ENCODE results near the gene EBPL.
"Not testable (repeated sequence)": the region's sequence is repeated elsewhere in the genome, so short reads cannot be mapped to it uniquely, and the experiment has no call there.

Gene EBPL

DNA sequence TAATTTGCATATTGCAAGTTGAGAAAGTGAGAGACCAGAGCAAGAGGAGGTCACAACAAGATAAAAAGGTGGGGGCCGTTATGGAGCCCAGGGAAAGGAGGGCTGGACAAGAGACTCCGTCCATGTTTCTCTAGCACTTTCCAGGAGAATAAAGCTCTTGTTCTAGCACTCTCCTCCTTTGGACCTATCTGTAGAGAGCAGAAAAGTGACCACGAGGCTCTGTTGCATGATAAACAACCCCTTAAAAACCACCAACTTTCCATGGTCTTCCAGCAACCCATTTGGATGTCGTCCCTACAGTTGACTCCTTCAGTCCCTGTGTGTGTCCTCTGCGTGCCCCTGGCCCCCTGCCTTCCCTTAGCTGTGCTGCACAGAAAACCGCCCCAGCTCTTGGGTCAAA, 67.1 kb downstream of the EBPL start:
- TF ChIP-seq, protein P1, sequence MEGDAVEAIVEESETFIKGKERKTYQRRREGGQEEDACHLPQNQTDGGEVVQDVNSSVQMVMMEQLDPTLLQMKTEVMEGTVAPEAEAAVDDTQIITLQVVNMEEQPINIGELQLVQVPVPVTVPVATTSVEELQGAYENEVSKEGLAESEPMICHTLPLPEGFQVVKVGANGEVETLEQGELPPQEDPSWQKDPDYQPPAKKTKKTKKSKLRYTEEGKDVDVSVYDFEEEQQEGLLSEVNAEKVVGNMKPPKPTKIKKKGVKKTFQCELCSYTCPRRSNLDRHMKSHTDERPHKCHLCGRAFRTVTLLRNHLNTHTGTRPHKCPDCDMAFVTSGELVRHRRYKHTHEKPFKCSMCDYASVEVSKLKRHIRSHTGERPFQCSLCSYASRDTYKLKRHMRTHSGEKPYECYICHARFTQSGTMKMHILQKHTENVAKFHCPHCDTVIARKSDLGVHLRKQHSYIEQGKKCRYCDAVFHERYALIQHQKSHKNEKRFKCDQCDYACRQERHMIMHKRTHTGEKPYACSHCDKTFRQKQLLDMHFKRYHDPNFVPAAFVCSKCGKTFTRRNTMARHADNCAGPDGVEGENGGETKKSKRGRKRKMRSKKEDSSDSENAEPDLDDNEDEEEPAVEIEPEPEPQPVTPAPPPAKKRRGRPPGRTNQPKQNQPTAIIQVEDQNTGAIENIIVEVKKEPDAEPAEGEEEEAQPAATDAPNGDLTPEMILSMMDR (IDR thresholded peaks at IDR 0.05; ENCODE audit: low read depth, low read length) = no peak
- Histone ChIP-seq H3K27me3 (ENCODE audit: insufficient read depth, low read depth, severe bottlenecking) (no peaks in the 10 kb centered on the region), H3K4me3 (ENCODE audit: low read depth, low read length) (no peak overlapping the region), H3K36me3 (no peaks in the 10 kb centered on the region), H3K27ac (no peak overlapping the region), H3K9me3 (ENCODE audit: severe bottlenecking) (no peaks in the 10 kb centered on the region)
- no peak for DNase-seq

DNA sequence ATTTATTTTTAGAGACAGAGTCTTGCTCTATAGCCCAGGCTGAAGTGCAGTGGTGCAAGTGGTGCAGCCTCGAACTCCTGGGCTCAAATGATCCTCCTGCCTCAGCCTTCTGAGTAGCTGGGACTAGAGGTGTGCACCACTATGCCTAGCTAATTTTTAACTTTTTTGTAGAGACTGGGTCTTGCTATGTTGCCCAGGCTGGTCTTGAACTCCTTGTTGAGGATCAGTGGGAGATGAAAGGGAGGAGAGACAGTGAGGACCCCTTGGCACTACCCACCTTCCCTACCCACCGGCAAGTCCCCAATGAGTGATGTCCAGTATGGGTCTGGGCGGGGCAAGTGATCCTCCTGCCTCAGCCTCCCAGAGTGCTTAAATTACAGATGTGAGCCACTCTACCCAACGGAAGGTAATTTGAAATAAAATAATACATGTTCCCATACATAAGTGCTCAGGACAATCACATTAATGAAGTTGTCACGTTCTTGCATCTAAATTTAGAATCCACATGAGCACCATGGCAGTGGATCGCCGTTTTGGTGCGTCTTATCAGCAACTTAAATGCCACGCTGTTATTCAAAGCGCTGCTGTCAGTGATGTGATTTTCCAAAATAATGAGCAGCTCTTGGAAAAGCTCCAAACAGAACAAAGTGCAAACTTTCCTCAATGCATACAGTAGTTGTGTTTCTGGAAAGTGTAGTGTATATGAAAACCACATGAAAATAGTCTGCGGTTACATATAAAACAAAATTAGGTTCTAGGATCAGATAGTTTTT, 68.9 kb downstream of the EBPL start:
- Histone ChIP-seq H3K9me3 (ENCODE audit: severe bottlenecking) (no peaks in the 10 kb centered on the region), H3K4me3 (ENCODE audit: low read depth, low read length) (no peak overlapping the region)

DNA sequence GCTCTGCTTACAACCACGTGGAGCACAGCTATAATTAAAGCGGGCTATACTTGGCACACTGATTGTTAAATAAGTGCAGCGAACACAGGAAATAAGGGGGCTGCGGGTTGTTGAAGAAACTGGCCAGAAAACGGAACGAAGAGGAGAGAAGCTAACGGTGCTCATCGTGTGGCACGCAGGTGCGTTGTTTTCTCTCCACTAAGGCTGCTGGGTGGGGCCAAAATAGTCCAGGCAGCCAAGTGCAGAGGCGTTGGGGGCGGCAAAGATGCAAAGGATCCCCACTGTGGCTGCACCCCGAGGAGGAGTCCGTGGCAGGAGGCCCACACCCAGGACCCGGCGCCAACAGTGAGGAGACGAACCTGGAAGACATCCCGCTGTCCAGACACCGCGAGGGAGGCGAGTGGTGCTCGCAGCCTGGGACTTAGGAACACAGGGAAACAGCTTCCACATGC, 71.1 kb downstream of the EBPL start:
- DNase-seq = no peak
- TF ChIP-seq, protein P1 (IDR thresholded peaks at IDR 0.05; ENCODE audit: low read depth, low read length) = no peak
- H3K27me3 ChIP-seq (ENCODE audit: insufficient read depth, low read depth, severe bottlenecking) = no peaks in the 10 kb centered on the region
- H3K36me3 ChIP-seq = no peaks in the 10 kb centered on the region
- no peak overlapping the region for H3K27ac ChIP-seq
- H3K4me3 ChIP-seq (ENCODE audit: low read depth, low read length) = no peak overlapping the region
- H3K9me3 ChIP-seq (ENCODE audit: severe bottlenecking) = no peaks in the 10 kb centered on the region

More for the DNA sequence above, 68.9 kb downstream of the EBPL start:
- H3K27me3 ChIP-seq (ENCODE audit: insufficient read depth, low read depth, severe bottlenecking) = no peaks in the 10 kb centered on the region
- TF ChIP-seq, protein P1 (IDR thresholded peaks at IDR 0.05; ENCODE audit: low read depth, low read length) = no peak
- no peak overlapping the region for H3K27ac ChIP-seq
- H3K36me3 ChIP-seq = no peaks in the 10 kb centered on the region
- DNase-seq = no peak

DNA sequence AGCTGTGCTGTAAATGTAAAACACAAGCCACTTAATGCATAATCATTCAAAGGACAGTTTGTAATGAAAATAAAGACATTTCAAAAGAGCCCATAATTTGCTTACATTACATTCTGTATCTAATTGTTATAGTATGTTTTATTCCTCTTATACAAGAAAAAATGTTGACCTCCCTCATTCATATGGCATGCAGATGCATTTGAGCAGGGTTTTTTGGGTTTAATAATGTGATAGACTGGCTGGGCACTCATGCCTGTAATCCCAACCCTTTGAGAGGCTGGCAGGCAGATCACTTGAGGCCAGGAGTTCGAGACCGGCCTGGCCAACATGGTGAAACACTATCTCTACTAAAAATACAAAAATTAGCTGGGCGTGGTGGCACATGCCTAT, 74.6 kb downstream of the EBPL start:
- TF ChIP-seq, protein P1 (IDR thresholded peaks at IDR 0.05; ENCODE audit: low read depth, low read length) = no peak
- Histone ChIP-seq H3K27ac (no peak overlapping the region), H3K4me3 (ENCODE audit: low read depth, low read length) (no peak overlapping the region), H3K9me3 (ENCODE audit: severe bottlenecking) (no peaks in the 10 kb centered on the region), H3K36me3 (no peaks in the 10 kb centered on the region), H3K27me3 (ENCODE audit: insufficient read depth, low read depth, severe bottlenecking) (no peaks in the 10 kb centered on the region)
- no peak for DNase-seq

DNA sequence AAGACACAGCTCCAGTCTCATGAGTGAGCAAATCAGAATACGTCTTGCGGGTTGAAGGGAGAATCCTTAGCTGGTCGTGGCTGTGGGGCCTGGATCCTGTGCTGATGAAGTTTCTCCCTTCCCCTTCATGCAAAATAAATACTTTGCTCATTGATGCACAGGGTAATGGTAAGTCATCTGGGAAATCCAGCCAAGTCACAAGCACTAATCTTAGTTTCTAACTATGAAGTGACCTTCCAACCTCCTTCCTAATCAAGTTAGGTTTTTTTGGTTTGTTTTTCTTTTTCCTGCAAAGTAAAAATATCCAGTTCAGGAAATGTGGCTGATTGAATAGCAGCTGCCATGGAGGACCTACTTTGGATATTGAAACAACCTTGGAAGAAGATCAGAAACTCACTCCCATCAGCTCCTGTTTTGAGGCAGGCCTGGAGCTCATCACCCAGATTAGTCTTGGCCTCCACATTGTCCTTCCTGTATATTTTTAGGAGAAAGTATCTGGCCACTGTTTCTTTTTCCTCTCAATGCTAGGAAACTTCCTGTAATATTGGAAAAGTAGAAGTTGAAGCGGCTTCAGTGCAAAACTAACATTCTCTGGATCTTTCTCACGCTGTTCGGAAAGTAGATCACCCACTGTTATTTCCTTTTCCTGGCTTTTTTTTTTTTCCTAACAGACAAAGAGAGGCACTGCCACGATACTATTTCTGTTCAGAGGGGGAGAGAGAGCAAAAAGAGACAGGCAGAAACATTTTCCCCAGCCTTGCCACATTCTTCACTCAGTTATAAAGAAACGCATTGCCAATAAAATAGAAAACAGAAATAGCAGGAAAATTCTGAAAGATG, 75.2 kb downstream of the EBPL start:
- TF ChIP-seq, protein P1 (IDR thresholded peaks at IDR 0.05; ENCODE audit: low read depth, low read length) = no peak
- H3K36me3 ChIP-seq = no peaks in the 10 kb centered on the region
- no peaks in the 10 kb centered on the region for H3K9me3 ChIP-seq (ENCODE audit: severe bottlenecking)
- no peak for DNase-seq
- no peaks in the 10 kb centered on the region for H3K27me3 ChIP-seq (ENCODE audit: insufficient read depth, low read depth, severe bottlenecking)
- H3K27ac ChIP-seq = no peak overlapping the region
- no peak overlapping the region for H3K4me3 ChIP-seq (ENCODE audit: low read depth, low read length)

DNA sequence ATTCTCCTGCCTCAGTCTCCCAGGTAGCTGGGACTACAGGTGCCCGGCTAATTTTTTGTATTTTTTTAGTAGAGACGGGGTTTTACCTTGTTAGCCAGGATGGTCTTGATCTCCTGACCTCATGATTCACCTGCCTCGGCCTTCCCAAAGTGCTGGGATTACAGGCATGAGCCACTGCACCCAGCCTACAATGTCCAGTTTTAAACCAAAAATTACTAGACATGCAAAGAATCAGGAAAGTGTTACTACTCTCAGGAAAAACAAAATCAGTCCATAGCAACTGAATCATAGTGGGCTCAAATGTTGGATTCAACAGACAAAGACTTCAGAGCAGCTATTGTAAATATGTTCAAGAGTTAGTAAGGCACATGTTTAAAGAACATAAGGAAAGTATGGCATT, 79.2 kb downstream of the EBPL start:
- not testable (repeated sequence) for H3K27me3 ChIP-seq (ENCODE audit: insufficient read depth, low read depth, severe bottlenecking); H3K27ac ChIP-seq; DNase-seq; H3K36me3 ChIP-seq; H3K9me3 ChIP-seq (ENCODE audit: severe bottlenecking); H3K4me3 ChIP-seq (ENCODE audit: low read depth, low read length)
